Endodermal cell (in vitro differentiated cells): ENCODE measurements around the gene AFTPH. TPM values are rescaled to one million over a fixed set of nuclear protein-coding genes. Genes with fewer than 3 reads are reported as not detected.

Source experiments
- DNase-seq: peaks from one replicate; pipeline ENCODE4 v3.0.0-alpha.2; 2017
- H3K27ac ChIP-seq: 2 replicates; pipeline ENCODE4 v1.5.1; 2013; ENCODE audit warnings: mild to moderate bottlenecking, low read depth, low read length, moderate library complexity
- H3K27me3 ChIP-seq: 2 replicates; pipeline ENCODE4 v1.6.1; 2013; ENCODE audit warnings: mild to moderate bottlenecking, low read length, moderate library complexity; ENCODE audit not compliant: insufficient read depth, control insufficient read depth, poor library complexity, severe bottlenecking
- H3K36me3 ChIP-seq: 2 replicates; pipeline ENCODE4 v1.7.0; 2013; ENCODE audit warnings: mild to moderate bottlenecking, low read length, moderate library complexity; ENCODE audit not compliant: control insufficient read depth, insufficient read depth
- H3K4me1 ChIP-seq: one replicate; pipeline ENCODE4 v1.7.0; 2013; ENCODE audit warnings: low read length; ENCODE audit not compliant: control insufficient read depth, insufficient read depth
- H3K4me3 ChIP-seq: 2 replicates; pipeline ENCODE4 v1.5.1; 2013; ENCODE audit warnings: mild to moderate bottlenecking, low read length, moderate library complexity
- H3K9ac ChIP-seq: 2 replicates; pipeline ENCODE4 v1.6.1; 2013; ENCODE audit warnings: mild to moderate bottlenecking, low read length, moderate library complexity; ENCODE audit not compliant: poor library complexity, severe bottlenecking; ENCODE audit errors: extremely low read depth
- H3K9me3 ChIP-seq: 2 replicates; pipeline ENCODE4 v1.6.1; 2013; ENCODE audit warnings: mild to moderate bottlenecking, low read length, moderate library complexity; ENCODE audit not compliant: control insufficient read depth
- H3K27ac Mint-ChIP-seq: 2 replicates; pipeline ENCODE4 v1.8.0; 2020; ENCODE audit warnings: mixed read lengths
- H3K27me3 Mint-ChIP-seq: 2 replicates; pipeline ENCODE4 v1.8.0; 2021; ENCODE audit warnings: mild to moderate bottlenecking, mixed read lengths; ENCODE audit not compliant: insufficient read depth
- H3K36me3 Mint-ChIP-seq: 2 replicates; pipeline ENCODE4 v1.8.0; 2020; ENCODE audit warnings: low read depth, mixed read lengths
- H3K4me1 Mint-ChIP-seq: 2 replicates; pipeline ENCODE4 v1.8.0; 2020; ENCODE audit warnings: mixed read lengths
- H3K4me3 Mint-ChIP-seq: 2 replicates; pipeline ENCODE4 v1.8.0; 2020; ENCODE audit warnings: mild to moderate bottlenecking, moderate library complexity, mixed read lengths
- H3K9me3 Mint-ChIP-seq: 2 replicates; pipeline ENCODE4 v1.8.0; 2020; ENCODE audit warnings: mild to moderate bottlenecking, mixed read lengths
- CTCF ChIP-seq: fragments of 200-600 bp; sonication (generic); conservative IDR thresholded peaks from 2 replicates; pipeline ENCODE4 v1.5.0; 2021; ENCODE audit warnings: antibody characterized with exemption, mild to moderate bottlenecking
- WGBS, 2 experiments: methylation state at CpG; one replicate each; pipeline versions ENCODE4 v1.1.5 to v1.1.7; 2013; ENCODE audit warnings: missing lambda C conversion rate in 2 of 2, mixed read lengths in 1 of 2; ENCODE audit not compliant: insufficient coverage in 1 of 2, insufficient read length in 1 of 2; 5-methylcytosine and 5-hydroxymethylcytosine counted together
- total RNA-seq, 2 donors: library from RNA; stranded (reverse); fragmentation: NEBNext Ultra II Directional in 1 of 2; extraction: Animal tissue kit (Norgen Biotek cat#: 25700) in 1 of 2; gene quantifications; 2 replicates in 1 of 2; 3 replicates in 1 of 2; pipeline ENCODE4 v1.2.1, GENCODE V29; 2021

The AFTPH gene
- total RNA-seq, 2 donors from 2014 or later = 13.7 to 21.5 TPM

GRCh38 chr2:64477037-64477436, 47.1 kb upstream of the AFTPH start:
- Histone ChIP-seq H3K27ac (no peak overlapping the region), H3K27me3 (no peaks in the 10 kb centered on the region), H3K36me3 (no peaks in the 10 kb centered on the region), H3K9me3 (no peaks in the 10 kb centered on the region), H3K4me1 (no peaks in the 10 kb centered on the region), H3K9ac (no peak overlapping the region), H3K4me3 (no peak overlapping the region)
- Mint-ChIP-seq H3K9me3 (no peaks in the 10 kb centered on the region), H3K27me3 (peaks cover 12% of the 10 kb centered on the region), H3K36me3 (no peaks in the 10 kb centered on the region), H3K4me3 (no peak overlapping the region), H3K27ac (no peak overlapping the region), H3K4me1 (peaks cover 17% of the 10 kb centered on the region)
- WGBS, 2 experiments = 95 to 100% methylated on average over 1 of the region's 1 CpG
- no peak for DNase-seq
- no peak for TF ChIP-seq CTCF

- Mint-ChIP-seq H3K9me3 (no peaks in the 10 kb centered on the region), H3K4me1 (peaks cover 25% of the 10 kb centered on the region), H3K27me3 (peaks cover 9% of the 10 kb centered on the region), H3K36me3 (no peaks in the 10 kb centered on the region), H3K27ac (no peak overlapping the region), H3K4me3 (no peak overlapping the region)
- peaks cover 5% of the 10 kb centered on the region for H3K4me1 ChIP-seq
- H3K36me3 ChIP-seq = no peaks in the 10 kb centered on the region
- H3K9me3 ChIP-seq = no peaks in the 10 kb centered on the region
- no peak overlapping the region for H3K9ac ChIP-seq
- no peak overlapping the region for H3K4me3 ChIP-seq
- no peak for DNase-seq
- no peak for TF ChIP-seq CTCF
- H3K27me3 ChIP-seq = no peaks in the 10 kb centered on the region
- 89 to 95% methylated on average over 1 to 4 of the region's 4 CpGs for WGBS, 2 experiments
- H3K27ac ChIP-seq = no peak overlapping the region
These were observed 46.1 kb upstream of the AFTPH start for GRCh38 chr2:64477979-64478378.

DNA sequence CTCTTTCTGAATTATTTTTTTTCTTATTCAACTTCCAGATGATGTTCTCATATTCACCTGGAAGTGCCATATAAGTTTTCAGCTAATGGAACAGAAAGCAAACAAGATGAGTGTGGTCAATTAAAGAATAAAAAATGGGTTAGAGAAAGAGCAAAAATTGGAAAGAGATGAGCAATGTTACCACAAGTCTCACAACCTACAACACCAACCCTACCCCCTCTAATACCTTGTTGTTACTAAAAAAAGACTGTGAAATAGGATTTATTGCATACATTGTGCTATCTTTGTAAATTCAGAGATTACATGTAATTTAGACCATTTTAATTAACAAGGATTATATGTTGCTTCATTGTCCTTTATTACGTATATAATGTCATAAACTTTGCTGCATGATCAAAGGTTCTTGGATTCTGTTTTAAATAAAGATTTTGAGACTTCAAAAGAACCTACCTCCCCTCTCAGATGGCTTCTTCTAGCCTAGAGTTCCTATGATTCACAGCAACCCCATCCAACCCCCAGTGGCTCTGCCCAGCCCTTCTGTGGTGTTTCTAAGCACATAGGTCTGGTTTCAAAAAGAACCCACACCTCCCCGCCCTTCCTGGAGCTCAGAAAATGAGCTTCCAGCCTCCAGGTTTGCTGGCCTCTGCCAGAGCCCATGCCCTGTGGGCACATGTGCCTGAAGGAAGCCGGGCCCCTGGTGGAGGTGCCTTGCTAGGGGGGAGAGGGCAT, 45.5 kb upstream of the AFTPH start:
- Mint-ChIP-seq H3K4me3 (no peak overlapping the region), H3K4me1 (peaks cover 32% of the 10 kb centered on the region), H3K36me3 (no peaks in the 10 kb centered on the region), H3K27ac (no peak overlapping the region), H3K27me3 (peaks cover 6% of the 10 kb centered on the region), H3K9me3 (no peaks in the 10 kb centered on the region)
- no peak for TF ChIP-seq CTCF
- Histone ChIP-seq H3K27ac (no peak overlapping the region), H3K9me3 (no peaks in the 10 kb centered on the region), H3K36me3 (no peaks in the 10 kb centered on the region), H3K9ac (no peak overlapping the region), H3K4me3 (no peak overlapping the region), H3K27me3 (no peaks in the 10 kb centered on the region), H3K4me1 (peaks cover 5% of the 10 kb centered on the region)
- 83 to 89% methylated on average over 1 to 3 of the region's 3 CpGs for WGBS, 2 experiments
- no peak for DNase-seq
